Stimulated activated naive B cell treated with anti-CD40 and anti-IgM and Interleukin-4, amounts not matched to agents 10 μg/mL and 1 μg/mL and 100 μg/mL, for 72 hours (primary cell): ENCODE measurements around the gene ADH1B.

Experiments
- ATAC-seq, 2 donors: fragments of 150-1000 bp; cut with Tn5 transposase; replicated peaks; 2 replicates each; pipeline ENCODE4 v1.10.0; 2021; ENCODE audit warnings: moderate library complexity in 1 of 2
- DNase-seq: peaks from one replicate; pipeline ENCODE4 v3.0.0; 2021
- H3K27ac Mint-ChIP-seq: one replicate; pipeline ENCODE4 v1.8.0; 2022; ENCODE audit warnings: mild to moderate bottlenecking, mixed read lengths
- H3K27me3 Mint-ChIP-seq, 2 donors: one replicate each; pipeline ENCODE4 v1.8.0; 2022; ENCODE audit warnings: mixed read lengths in 2 of 2
- H3K36me3 Mint-ChIP-seq, 2 donors: one replicate each; pipeline ENCODE4 v1.8.0; 2022; ENCODE audit warnings: mixed read lengths in 2 of 2, mild to moderate bottlenecking in 1 of 2
- H3K4me1 Mint-ChIP-seq, 2 donors: one replicate each; pipeline ENCODE4 v1.8.0; 2022; ENCODE audit warnings: mixed read lengths in 2 of 2, mild to moderate bottlenecking in 1 of 2
- H3K4me3 Mint-ChIP-seq, 2 donors: one replicate each; pipeline ENCODE4 v1.8.0; 2022; ENCODE audit warnings: mild to moderate bottlenecking in 2 of 2, mixed read lengths in 2 of 2, moderate library complexity in 1 of 2
- H3K9me3 Mint-ChIP-seq, 2 donors: one replicate each; pipeline ENCODE4 v1.8.0; 2022; ENCODE audit warnings: mixed read lengths in 2 of 2, mild to moderate bottlenecking in 1 of 2

ADH1B gene

DNA sequence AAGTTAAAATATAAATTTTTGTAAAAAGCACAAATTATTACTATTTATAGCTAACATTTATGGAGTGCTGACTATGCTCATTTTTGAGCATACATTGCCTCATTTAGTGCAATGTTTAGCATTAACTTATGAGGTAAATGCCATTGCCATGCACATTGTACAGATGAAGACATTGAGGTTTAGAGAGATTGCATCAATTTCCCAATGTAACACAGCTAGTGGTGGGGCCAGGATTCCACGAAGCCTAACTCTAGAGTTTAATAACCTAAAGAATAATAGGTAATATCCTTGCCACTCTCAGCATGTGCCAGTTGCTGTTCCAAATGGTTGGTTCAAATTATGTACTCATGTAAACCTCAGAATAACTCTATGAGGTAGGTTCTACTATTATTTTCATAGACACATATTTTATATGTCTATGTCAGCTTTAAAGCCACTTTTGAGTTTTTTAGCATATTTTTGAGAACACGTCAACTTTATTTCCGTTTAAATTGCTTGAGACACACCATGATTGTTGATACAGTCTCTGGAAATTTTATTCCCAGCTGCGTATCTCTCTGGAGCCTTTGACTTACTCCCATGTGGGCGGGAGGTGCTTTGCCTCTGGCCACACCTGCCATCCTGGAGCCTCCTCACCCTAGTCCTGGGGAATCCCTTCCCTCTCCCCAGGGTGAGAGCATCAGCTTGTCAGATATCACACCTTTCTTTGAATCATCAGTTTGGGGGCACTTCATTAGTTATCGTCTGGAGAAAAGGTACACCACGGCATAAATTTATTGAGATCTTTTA lies 19.6 kb downstream of the ADH1B start:
- H3K27ac Mint-ChIP-seq = no peak overlapping the region
- H3K4me3 Mint-ChIP-seq = no peak overlapping the region
- no peak for ATAC-seq
- H3K9me3 Mint-ChIP-seq = peaks cover 18 to 25% of the 10 kb centered on the region in 2 donors
- no peak for DNase-seq
- H3K36me3 Mint-ChIP-seq = no peaks in the 10 kb centered on the region
- H3K27me3 Mint-ChIP-seq = no peaks in the 10 kb centered on the region
- no peaks in the 10 kb centered on the region for H3K4me1 Mint-ChIP-seq

DNA sequence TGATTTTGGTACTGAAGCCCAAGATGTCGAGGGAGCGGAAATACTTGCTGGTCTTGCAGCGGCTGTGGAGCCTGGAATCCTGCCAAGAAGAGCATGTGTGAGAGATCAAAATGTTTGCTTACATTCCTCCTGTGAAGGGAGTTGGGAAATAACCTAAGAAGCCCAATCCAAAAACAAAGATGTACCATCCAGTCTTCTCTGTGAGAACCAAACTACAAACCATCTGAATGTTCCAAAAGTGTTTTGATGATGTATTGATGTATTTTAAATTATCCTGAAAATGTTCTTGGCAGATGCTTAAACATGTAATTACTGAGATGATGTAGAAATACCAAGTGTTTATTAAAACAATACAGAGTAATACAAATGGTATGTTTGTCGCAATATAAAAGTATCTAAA lies 20.3 kb downstream of the ADH1B start:
- Mint-ChIP-seq H3K4me1 (no peaks in the 10 kb centered on the region), H3K36me3 (no peaks in the 10 kb centered on the region), H3K9me3 (peaks cover 22 to 26% of the 10 kb centered on the region in 2 donors), H3K27ac (no peak overlapping the region), H3K4me3 (no peak overlapping the region), H3K27me3 (no peaks in the 10 kb centered on the region)
- DNase-seq (no peak), ATAC-seq (no peak)

DNA sequence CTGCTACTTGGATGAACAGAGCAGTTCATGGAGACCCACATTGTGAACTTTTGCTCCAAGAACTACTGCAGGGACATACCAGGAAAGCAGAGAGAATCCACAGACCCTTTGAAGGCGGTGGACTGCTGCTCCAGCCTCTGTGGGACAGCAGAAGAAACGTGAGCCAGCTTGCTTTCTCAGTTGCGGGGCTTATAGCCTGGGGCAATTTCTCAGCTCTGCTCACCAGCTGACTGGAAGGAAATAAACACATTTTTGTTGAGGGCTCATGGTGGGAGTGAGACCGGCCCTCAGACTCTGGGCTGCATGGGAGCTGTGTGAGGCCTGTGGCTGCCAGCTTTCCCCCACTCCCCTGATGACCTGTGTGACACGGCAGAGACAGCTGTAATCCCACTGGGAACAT lies 27.8 kb downstream of the ADH1B start:
- no peak overlapping the region for H3K4me3 Mint-ChIP-seq
- no peaks in the 10 kb centered on the region for H3K36me3 Mint-ChIP-seq
- DNase-seq (no peak), ATAC-seq (no peak)
- H3K27me3 Mint-ChIP-seq = no peaks in the 10 kb centered on the region
- H3K27ac Mint-ChIP-seq = no peak overlapping the region
- H3K9me3 Mint-ChIP-seq = peaks cover 19 to 25% of the 10 kb centered on the region in 2 donors
- H3K4me1 Mint-ChIP-seq = no peaks in the 10 kb centered on the region

DNA sequence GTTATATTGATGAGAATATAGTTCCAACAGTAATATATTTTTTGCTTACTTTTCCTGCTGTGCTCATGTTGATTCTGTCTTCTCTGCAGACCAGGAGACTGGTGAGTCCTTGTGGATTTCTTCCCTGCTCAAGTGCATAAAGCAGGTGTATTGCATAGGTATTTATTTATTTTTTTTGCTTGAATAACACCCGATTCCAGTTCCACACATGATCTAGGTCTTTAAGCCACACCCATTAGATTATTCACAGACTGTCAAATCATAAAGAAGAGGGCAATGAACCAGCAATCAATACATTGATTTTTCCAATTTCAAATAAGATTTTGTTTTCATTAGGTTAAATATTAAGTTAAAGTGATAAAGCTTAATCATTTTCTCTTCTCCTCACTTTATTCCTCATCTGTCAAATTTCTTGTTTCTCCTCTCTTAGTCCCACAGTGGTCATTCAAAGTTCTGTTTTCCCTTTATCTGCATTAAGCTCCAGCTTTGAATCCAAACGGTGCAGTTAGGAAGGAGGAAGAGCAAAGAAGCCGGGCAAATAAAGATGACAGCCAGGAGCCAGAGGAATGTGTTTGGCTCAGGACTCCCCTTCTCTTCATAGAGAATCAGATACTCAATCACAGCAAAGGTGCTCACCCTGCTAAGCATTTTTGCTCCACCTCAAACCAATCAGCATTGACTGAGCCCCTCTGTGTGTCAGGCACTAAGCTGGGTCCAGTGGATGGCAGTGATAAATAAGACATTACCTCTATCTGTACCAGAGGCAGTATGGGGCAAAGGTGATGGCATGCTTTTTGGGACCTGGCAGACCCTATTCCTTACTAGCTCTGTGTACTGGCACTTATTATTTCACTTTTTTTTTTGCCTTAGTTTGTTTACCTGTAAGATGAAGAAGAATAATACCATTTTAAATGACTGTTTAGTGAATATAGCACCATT lies 30.1 kb downstream of the ADH1B start, which contains the start of gene ADH1A:
Gene ADH1A, minus strand, starts transcription at position 138 of the 939 bp plus-strand sequence. Its CDS starts 71 bp downstream, at position 67.
- H3K27me3 Mint-ChIP-seq = no peaks in the 10 kb centered on the region
- no peak for DNase-seq
- H3K9me3 Mint-ChIP-seq = peaks cover 8 to 11% of the 10 kb centered on the region in 2 donors
- H3K36me3 Mint-ChIP-seq = no peaks in the 10 kb centered on the region
- ATAC-seq = no peak
- no peak within 1 kb of the TSS for H3K4me3 Mint-ChIP-seq
- no peaks in the 10 kb centered on the region for H3K4me1 Mint-ChIP-seq
- no peak within 1 kb of the TSS for H3K27ac Mint-ChIP-seq

DNA sequence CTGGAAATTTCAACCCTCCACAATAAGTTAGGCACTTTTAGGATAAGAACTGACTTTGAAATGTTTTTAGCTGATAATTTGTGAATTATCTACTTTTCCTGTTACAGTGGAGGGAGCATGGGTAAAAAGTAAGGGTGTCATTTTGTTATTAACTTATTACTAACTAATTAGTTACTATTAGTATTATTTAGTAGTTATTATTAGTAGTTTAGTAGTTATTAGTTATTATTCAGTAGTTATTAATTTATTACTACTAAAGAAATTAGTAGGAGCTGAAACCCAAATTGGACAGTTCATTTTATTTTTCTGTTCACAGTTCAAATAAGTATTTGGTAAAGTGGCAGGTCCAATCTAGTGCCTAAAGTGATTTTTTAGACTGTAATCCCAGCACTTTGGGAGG lies 35.8 kb downstream of the ADH1B start:
- Mint-ChIP-seq H3K4me1 (no peaks in the 10 kb centered on the region), H3K4me3 (no peak overlapping the region), H3K27ac (no peak overlapping the region), H3K27me3 (no peaks in the 10 kb centered on the region), H3K9me3 (no peaks in the 10 kb centered on the region), H3K36me3 (no peaks in the 10 kb centered on the region)
- DNase-seq (no peak), ATAC-seq (no peak)

DNA sequence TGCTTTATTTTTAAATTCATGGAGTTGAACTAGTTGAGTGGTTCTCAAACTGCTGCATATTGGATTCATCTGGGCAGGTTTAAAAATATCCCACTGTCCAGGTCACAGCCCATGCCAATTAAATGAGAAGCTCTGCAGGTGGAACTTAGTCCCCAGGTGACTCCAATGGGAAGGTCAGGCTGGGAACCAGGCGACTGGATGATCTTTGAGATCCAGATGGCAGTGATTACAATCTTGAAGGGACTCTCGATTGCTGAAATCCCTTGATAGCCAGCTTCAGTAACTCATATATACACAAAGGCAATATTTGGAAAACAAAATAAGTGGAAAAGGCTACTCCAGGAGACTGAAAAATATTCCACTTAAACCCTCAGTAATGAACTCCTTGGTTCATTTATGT lies 38.5 kb downstream of the ADH1B start:
- H3K4me1 Mint-ChIP-seq = no peaks in the 10 kb centered on the region
- peaks cover 0 to 3% of the 10 kb centered on the region in 2 donors for H3K27me3 Mint-ChIP-seq
- no peaks in the 10 kb centered on the region for H3K36me3 Mint-ChIP-seq
- no peak for DNase-seq
- ATAC-seq = no peak
- no peak overlapping the region for H3K27ac Mint-ChIP-seq
- no peak overlapping the region for H3K4me3 Mint-ChIP-seq
- no peaks in the 10 kb centered on the region for H3K9me3 Mint-ChIP-seq

DNA sequence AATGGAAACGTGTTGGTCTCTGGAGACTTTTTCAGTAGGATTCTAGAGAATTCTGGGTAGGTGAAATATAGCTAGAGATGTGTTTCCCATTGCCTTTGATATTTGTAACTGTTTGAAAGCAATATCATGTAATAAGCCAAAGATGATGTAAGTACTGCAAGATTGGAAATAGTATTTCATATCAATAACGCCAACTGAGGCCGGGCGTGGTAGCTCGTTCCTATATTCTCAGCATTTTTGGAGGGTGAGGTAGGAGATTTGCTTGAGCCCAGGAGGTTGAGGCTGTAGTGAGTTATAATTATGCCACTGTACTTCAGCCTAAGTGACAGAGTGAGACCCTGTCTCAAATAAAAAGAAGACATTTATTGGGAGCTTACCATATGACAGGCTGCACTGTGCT lies 39.9 kb downstream of the ADH1B start:
- Mint-ChIP-seq H3K4me1 (no peaks in the 10 kb centered on the region), H3K36me3 (no peaks in the 10 kb centered on the region), H3K4me3 (no peak overlapping the region), H3K9me3 (no peaks in the 10 kb centered on the region), H3K27ac (no peak overlapping the region), H3K27me3 (peaks cover 0 to 3% of the 10 kb centered on the region in 2 donors)
- DNase-seq = no peak
- no peak for ATAC-seq

DNA sequence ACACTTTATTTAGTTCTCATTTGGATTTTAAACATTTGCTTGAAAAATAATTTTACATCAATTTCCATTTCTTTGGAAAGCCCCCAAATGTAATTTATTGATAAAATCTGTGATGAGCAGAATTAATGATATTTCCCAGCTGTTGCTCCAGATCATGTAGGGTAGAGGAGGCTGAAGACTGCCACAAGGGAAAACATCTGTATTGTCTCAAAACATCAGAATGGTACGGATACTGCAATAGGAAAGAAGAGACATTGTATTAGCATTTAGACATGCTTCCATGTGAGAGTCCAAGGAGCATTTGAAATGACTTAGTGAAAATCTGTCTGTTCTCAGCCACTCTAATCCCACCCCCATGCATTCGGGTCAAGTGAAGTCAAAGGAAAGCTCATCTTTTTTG lies 44.8 kb downstream of the ADH1B start:
- H3K9me3 Mint-ChIP-seq = no peaks in the 10 kb centered on the region
- H3K36me3 Mint-ChIP-seq = no peaks in the 10 kb centered on the region

DNA sequence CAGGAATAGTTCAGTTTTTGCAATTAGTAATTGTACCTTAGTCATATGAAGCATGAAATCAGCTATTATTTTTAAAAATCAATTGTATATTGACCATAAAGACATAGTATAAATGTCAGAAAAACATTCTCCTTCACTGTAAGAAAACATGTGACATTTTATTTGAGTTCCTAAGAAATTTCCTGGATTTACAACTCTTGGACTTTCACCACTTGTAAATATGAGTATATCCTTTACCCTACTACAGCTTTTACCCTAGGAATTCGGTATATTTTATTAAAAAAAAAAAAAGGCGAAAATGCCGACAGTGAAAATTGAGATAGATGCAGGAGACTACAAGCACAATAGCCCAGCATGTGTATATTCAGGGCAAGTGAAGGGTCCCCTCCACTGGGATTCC lies 45.3 kb downstream of the ADH1B start:
- no peaks in the 10 kb centered on the region for H3K4me1 Mint-ChIP-seq
- H3K4me3 Mint-ChIP-seq = no peak overlapping the region
- peaks cover 0 to 3% of the 10 kb centered on the region in 2 donors for H3K27me3 Mint-ChIP-seq
- no peak for ATAC-seq
- no peaks in the 10 kb centered on the region for H3K9me3 Mint-ChIP-seq
- H3K36me3 Mint-ChIP-seq = no peaks in the 10 kb centered on the region
- DNase-seq = no peak
- H3K27ac Mint-ChIP-seq = no peak overlapping the region

More for the DNA sequence above, 44.8 kb downstream of the ADH1B start:
- DNase-seq = no peak
- no peak overlapping the region for H3K27ac Mint-ChIP-seq
- ATAC-seq = no peak
- H3K4me1 Mint-ChIP-seq = no peaks in the 10 kb centered on the region
- H3K27me3 Mint-ChIP-seq = peaks cover 0 to 3% of the 10 kb centered on the region in 2 donors
- no peak overlapping the region for H3K4me3 Mint-ChIP-seq

DNA sequence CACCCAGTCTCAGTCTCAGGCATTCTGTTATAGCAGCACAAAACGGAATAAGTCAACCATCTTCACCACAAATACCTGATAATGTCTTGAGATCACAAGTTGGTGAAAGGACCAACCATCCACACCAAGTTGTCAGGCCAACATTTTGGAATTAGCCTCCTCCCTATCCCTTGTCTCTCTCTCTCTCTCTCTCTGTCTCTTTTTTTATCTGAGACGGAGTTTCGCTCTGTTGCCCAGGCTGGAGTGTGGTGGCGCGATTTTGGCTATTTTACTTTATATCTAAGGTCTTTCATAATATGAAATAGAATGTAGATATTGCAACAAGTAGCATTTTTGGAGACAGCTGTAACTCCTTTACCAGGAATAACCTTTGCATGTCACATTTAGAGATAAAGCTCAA lies 46.2 kb downstream of the ADH1B start:
- Mint-ChIP-seq H3K27ac (no peak overlapping the region), H3K4me3 (no peak overlapping the region), H3K36me3 (no peaks in the 10 kb centered on the region), H3K27me3 (peaks cover 0 to 2% of the 10 kb centered on the region in 2 donors), H3K9me3 (no peaks in the 10 kb centered on the region), H3K4me1 (no peaks in the 10 kb centered on the region)
- DNase-seq (no peak), ATAC-seq (no peak)

DNA sequence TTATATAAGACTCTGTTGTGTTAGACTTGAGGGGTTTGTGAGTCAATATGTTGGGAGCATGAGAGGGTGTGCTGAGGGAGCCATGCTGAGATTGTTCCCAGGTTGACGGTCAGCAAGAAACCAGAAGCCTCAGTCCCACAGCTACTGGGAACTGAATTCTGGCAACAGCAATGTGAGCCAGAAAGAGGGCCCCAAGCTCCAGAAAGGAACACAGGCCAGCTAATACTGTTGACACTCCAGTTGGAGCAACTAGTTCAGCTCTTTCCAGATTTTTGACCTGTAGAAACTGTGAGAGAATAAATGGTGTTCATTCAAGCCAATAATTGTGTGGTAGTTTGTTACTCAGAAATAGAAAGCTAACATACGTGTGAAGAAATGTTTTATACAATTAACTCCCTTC lies 47.5 kb downstream of the ADH1B start:
- Mint-ChIP-seq H3K27me3 (no peaks in the 10 kb centered on the region), H3K4me1 (no peaks in the 10 kb centered on the region), H3K27ac (no peak overlapping the region), H3K36me3 (no peaks in the 10 kb centered on the region), H3K9me3 (no peaks in the 10 kb centered on the region), H3K4me3 (no peak overlapping the region)
- no peak for DNase-seq
- ATAC-seq = no peak

DNA sequence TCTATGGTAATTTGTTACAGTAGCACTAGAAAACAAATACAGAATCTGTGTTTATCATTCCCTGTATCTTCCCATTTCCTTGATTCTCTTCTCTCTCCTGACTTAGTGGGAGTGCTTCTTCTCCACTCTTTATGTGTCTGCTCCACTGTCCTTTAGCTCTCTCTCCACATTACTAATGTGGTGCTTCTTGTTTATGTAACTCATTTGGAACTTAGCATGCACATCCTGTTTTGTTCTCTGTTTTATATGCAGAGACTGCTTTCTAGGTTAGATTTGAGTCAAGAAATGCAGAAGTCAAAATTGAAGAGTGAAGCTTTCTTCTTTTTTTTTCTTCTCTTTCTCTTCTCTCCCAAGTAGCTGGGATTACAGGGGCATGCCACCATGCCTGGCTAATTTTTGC lies 56.3 kb downstream of the ADH1B start:
- no peaks in the 10 kb centered on the region for H3K27me3 Mint-ChIP-seq
- no peak overlapping the region for H3K27ac Mint-ChIP-seq
- no peak overlapping the region for H3K4me3 Mint-ChIP-seq
- peaks cover 11 to 14% of the 10 kb centered on the region in 2 donors for H3K9me3 Mint-ChIP-seq
- no peaks in the 10 kb centered on the region for H3K4me1 Mint-ChIP-seq
- ATAC-seq (peak; percentile 38 to 46), DNase-seq (no peak)
- peaks cover 0 to 4% of the 10 kb centered on the region in 2 donors for H3K36me3 Mint-ChIP-seq
